ENCODE measurements around the gene TEX19.

DNA sequence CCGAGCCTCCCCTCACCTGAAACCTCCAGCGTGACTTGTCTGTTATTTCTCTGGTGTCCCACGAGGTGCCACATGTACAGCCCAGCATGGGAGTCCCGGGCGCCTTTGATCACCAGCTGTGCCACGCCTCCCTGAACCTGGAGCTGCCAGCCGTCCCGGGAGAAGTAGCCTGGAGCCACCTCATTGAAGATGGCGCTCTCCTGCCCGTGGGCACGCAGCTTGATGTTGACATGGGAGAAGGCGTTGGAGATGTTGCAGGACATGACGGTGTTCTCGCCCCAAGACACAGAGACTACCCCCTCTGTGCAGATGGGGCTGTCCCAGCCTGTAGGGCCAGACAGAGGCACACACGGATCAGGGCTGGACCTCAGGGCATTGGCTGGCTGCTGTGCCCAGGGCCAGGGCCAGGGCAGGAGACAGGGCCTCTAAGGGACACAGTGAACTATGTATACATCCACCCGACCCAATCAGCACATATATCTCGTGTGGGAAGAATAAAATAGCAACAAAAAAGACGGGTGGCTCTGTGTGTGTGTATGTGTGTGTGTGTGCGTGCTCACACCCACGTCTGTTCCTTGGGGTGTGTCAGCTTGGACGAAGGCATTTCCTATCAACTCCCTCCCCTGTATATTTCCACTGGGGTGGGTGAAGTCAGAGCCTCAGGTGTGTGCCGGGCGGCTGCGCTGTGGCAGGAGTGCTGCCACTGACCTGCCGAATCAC lies 34.3 kb upstream of the TEX19 start:
- TF ChIP-seq POLR2A (IDR thresholded peaks at IDR 0.05; ENCODE audit: control extremely low read depth in 1 of 2, low read depth in 2 of 2, low read length in 2 of 2) (no peak), POLR2AphosphoS5 (IDR thresholded peaks at IDR 0.05; ENCODE audit: low read depth, low read length) (no peak), RFX5 (IDR thresholded peaks at IDR 0.05; ENCODE audit: borderline replicate concordance, low read depth, low read length) (no peak), SP2 (IDR thresholded peaks at IDR 0.05; ENCODE audit: low read length) (no peak)
- TF ChIP-seq, protein P1, sequence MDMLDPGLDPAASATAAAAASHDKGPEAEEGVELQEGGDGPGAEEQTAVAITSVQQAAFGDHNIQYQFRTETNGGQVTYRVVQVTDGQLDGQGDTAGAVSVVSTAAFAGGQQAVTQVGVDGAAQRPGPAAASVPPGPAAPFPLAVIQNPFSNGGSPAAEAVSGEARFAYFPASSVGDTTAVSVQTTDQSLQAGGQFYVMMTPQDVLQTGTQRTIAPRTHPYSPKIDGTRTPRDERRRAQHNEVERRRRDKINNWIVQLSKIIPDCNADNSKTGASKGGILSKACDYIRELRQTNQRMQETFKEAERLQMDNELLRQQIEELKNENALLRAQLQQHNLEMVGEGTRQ (IDR thresholded peaks at IDR 0.05; ENCODE audit: low read length) = no peak
- TF ChIP-seq, protein P2, sequence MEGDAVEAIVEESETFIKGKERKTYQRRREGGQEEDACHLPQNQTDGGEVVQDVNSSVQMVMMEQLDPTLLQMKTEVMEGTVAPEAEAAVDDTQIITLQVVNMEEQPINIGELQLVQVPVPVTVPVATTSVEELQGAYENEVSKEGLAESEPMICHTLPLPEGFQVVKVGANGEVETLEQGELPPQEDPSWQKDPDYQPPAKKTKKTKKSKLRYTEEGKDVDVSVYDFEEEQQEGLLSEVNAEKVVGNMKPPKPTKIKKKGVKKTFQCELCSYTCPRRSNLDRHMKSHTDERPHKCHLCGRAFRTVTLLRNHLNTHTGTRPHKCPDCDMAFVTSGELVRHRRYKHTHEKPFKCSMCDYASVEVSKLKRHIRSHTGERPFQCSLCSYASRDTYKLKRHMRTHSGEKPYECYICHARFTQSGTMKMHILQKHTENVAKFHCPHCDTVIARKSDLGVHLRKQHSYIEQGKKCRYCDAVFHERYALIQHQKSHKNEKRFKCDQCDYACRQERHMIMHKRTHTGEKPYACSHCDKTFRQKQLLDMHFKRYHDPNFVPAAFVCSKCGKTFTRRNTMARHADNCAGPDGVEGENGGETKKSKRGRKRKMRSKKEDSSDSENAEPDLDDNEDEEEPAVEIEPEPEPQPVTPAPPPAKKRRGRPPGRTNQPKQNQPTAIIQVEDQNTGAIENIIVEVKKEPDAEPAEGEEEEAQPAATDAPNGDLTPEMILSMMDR (IDR thresholded peaks at IDR 0.05; ENCODE audit: control extremely low read depth in 1 of 3, insufficient read depth in 1 of 3, low read depth in 1 of 3, low read length in 3 of 3) = no peak
- TF ChIP-seq, protein P3, sequence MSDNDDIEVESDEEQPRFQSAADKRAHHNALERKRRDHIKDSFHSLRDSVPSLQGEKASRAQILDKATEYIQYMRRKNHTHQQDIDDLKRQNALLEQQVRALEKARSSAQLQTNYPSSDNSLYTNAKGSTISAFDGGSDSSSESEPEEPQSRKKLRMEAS (IDR thresholded peaks at IDR 0.05) = no peak
